Measurements from ENCODE around the gene DVL2.

DNA sequence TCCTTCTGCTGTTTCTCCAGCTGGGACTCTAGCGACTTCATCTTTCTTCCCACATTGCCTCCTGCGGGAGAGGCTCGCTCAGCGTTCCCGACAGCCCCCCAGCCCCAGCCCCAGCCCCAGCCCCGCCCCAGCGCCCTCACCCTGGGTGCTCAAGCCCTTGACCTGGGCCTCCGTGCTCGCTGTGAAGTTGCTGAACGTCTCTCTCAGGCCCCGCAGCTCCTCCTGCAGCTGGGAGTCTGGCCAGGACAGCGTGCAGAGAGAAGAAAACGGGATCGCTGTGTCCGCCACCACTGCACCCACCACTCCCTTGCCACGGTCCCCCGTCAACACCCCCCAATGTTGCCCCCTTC, 57.5 kb downstream of the DVL2 start:
- TF ChIP-seq, protein P1, sequence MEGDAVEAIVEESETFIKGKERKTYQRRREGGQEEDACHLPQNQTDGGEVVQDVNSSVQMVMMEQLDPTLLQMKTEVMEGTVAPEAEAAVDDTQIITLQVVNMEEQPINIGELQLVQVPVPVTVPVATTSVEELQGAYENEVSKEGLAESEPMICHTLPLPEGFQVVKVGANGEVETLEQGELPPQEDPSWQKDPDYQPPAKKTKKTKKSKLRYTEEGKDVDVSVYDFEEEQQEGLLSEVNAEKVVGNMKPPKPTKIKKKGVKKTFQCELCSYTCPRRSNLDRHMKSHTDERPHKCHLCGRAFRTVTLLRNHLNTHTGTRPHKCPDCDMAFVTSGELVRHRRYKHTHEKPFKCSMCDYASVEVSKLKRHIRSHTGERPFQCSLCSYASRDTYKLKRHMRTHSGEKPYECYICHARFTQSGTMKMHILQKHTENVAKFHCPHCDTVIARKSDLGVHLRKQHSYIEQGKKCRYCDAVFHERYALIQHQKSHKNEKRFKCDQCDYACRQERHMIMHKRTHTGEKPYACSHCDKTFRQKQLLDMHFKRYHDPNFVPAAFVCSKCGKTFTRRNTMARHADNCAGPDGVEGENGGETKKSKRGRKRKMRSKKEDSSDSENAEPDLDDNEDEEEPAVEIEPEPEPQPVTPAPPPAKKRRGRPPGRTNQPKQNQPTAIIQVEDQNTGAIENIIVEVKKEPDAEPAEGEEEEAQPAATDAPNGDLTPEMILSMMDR (conservative IDR thresholded peaks at IDR 0.05; ENCODE audit: low read depth, low read length) = no peak
- TF ChIP-seq EZH2 (IDR thresholded peaks at IDR 0.05; ENCODE audit: borderline replicate concordance, low read depth, low read length, poor library complexity, severe bottlenecking) = no peak
